Prostate gland (tissue), 2 donors: ENCODE data around the gene SHROOM2.

ENCODE experiments used
- POLR2A ChIP-seq: fragments of 450-650 bp; IDR thresholded peaks from one replicate; pipeline ENCODE4 v1.6.1; 2016; ENCODE audit warnings: antibody characterized with exemption, mild to moderate bottlenecking
- POLR2AphosphoS5 ChIP-seq: sonication (generic); formaldehyde crosslinking; IDR thresholded peaks from one replicate; pipeline ENCODE4 v1.6.1; 2017; ENCODE audit warnings: antibody characterized with exemption
- TF ChIP-seq, protein P1 (sequence below), 4 experiments: fragments of 200-600 bp in 2 of 4; fragments of 450-650 bp in 2 of 4; sonication (generic) in 2 of 4; IDR thresholded peaks; 1 replicate in 3 of 4; 2 replicates in 1 of 4; pipeline ENCODE4 v1.5.1; 2016 to 2019; ENCODE audit warnings: antibody characterized with exemption in 4 of 4, mild to moderate bottlenecking in 2 of 4, moderate library complexity in 2 of 4

DNA sequence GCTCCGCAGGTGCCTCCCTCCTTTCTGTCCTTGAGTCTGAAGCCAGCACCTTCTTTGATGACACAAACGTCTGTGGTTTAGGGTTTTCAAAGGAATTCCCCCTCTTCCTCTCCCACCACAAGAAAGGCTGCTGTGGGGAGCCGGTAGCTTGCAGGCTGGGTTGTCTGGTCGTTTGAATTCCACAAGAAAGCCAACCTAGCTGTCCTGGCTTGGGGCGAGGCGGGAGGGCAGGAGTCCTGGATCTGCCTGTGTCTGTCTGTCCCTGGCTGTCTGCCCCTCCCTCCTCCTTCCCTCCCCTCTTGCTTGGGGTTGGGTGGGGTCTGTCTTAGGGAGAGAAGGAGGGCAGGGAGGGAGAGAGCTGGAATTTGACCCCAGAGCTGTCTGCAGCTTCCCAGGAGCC is 56.3 kb downstream of the SHROOM2 start:
- TF ChIP-seq, protein P1, sequence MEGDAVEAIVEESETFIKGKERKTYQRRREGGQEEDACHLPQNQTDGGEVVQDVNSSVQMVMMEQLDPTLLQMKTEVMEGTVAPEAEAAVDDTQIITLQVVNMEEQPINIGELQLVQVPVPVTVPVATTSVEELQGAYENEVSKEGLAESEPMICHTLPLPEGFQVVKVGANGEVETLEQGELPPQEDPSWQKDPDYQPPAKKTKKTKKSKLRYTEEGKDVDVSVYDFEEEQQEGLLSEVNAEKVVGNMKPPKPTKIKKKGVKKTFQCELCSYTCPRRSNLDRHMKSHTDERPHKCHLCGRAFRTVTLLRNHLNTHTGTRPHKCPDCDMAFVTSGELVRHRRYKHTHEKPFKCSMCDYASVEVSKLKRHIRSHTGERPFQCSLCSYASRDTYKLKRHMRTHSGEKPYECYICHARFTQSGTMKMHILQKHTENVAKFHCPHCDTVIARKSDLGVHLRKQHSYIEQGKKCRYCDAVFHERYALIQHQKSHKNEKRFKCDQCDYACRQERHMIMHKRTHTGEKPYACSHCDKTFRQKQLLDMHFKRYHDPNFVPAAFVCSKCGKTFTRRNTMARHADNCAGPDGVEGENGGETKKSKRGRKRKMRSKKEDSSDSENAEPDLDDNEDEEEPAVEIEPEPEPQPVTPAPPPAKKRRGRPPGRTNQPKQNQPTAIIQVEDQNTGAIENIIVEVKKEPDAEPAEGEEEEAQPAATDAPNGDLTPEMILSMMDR (IDR thresholded peaks at IDR 0.05) = no peak
- TF ChIP-seq POLR2AphosphoS5 (no peak), POLR2A (no peak)
